Prostate gland (tissue), 2 donors: ENCODE data around the gene FAM193B. TPM values are rescaled to one million over a fixed set of nuclear protein-coding genes. Genes with fewer than 3 reads are reported as not detected.

Experiments used
- DNase-seq: peaks from one replicate; pipeline ENCODE4 v3.0.0-alpha.2; 2019; ENCODE audit warnings: low spot score
- H3K27ac ChIP-seq, 2 donors: fragments of 200-600 bp; sonication (generic); 2 replicates each; pipeline ENCODE4 v1.5.1; 2017 to 2019
- H3K27me3 ChIP-seq: fragments of 200-600 bp; sonication (generic); replicated peaks from 2 replicates; pipeline ENCODE4 v1.5.1; 2019; ENCODE audit not compliant: insufficient read depth
- H3K36me3 ChIP-seq, 2 donors: fragments of 200-600 bp; sonication (generic); 1 replicate in 1 of 2; 2 replicates in 1 of 2; pipeline versions ENCODE4 v1.5.1 to v1.8.1; 2017 to 2019
- H3K4me1 ChIP-seq: fragments of 200-600 bp; sonication (generic); replicated peaks from 2 replicates; pipeline ENCODE4 v1.5.1; 2019
- H3K4me3 ChIP-seq, 2 donors: fragments of 200-600 bp; sonication (generic); 2 replicates each; pipeline ENCODE4 v1.5.1; 2017 to 2019
- H3K9me3 ChIP-seq: fragments of 200-600 bp; sonication (generic); 2 replicates; pipeline ENCODE4 v1.5.1; 2017
- CTCF ChIP-seq, 4 experiments: fragments of 200-600 bp in 2 of 4; fragments of 450-650 bp in 2 of 4; sonication (generic) in 2 of 4; IDR thresholded peaks; 1 replicate in 3 of 4; 2 replicates in 1 of 4; pipeline ENCODE4 v1.5.1; 2016 to 2019; ENCODE audit warnings: antibody characterized with exemption in 4 of 4, mild to moderate bottlenecking in 2 of 4, moderate library complexity in 2 of 4
- POLR2A ChIP-seq: fragments of 450-650 bp; IDR thresholded peaks from one replicate; pipeline ENCODE4 v1.6.1; 2016; ENCODE audit warnings: antibody characterized with exemption, mild to moderate bottlenecking
- POLR2AphosphoS5 ChIP-seq: sonication (generic); formaldehyde crosslinking; IDR thresholded peaks from one replicate; pipeline ENCODE4 v1.6.1; 2017; ENCODE audit warnings: antibody characterized with exemption
- WGBS: methylation state at CpG from one replicate; pipeline ENCODE4 v1.1.5; 2018; 5-methylcytosine and 5-hydroxymethylcytosine counted together
- intact Hi-C: fragments of 100-400 bp; cut with DNase I; formaldehyde crosslinking; loops from one replicate; pipeline ENCODE4 v1.14.2; 2022
- total RNA-seq, 2 donors: library from RNA; depleted of rRNA; stranded (reverse); fragments of >200 nt; gene quantifications; one replicate each; pipeline ENCODE4 v1.1.0, GENCODE V29; 2016

Gene FAM193B
- total RNA-seq, 2 donors from 2014 or later = 59.6 to 112 TPM

GRCh38 chr5:177471610-177472356 is 82.6 kb downstream of the FAM193B start:
- intact Hi-C loops = no loop called here
- Histone ChIP-seq H3K4me1 (peaks cover 10% of the 10 kb centered on the region), H3K4me3 (peak overlapping the region; percentile 68 to 70), H3K27me3 (no peaks in the 10 kb centered on the region), H3K9me3 (no peaks in the 10 kb centered on the region), H3K27ac (no peak overlapping the region), H3K36me3 (no peaks in the 10 kb centered on the region)
- 40% methylated on average over 14 of the region's 14 CpGs for WGBS
- DNase-seq = no peak
- TF ChIP-seq CTCF (IDR thresholded peaks at IDR 0.05) = no peak
- no peak for TF ChIP-seq POLR2AphosphoS5
- no peak for TF ChIP-seq POLR2A

GRCh38 chr5:177470759-177471536 is 83.4 kb downstream of the FAM193B start:
- peaks cover 10% of the 10 kb centered on the region for H3K4me1 ChIP-seq
- no peak overlapping the region for H3K4me3 ChIP-seq
- 70% methylated on average over 10 of the region's 10 CpGs for WGBS
- no peaks in the 10 kb centered on the region for H3K27me3 ChIP-seq
- no peaks in the 10 kb centered on the region for H3K36me3 ChIP-seq
- intact Hi-C loops = no loop called here
- DNase-seq = no peak
- no peak for TF ChIP-seq CTCF (IDR thresholded peaks at IDR 0.05)
- no peak for TF ChIP-seq POLR2A
- TF ChIP-seq POLR2AphosphoS5 = no peak
- no peak overlapping the region for H3K27ac ChIP-seq
- H3K9me3 ChIP-seq = no peaks in the 10 kb centered on the region

Other genes starting within 250 kb of the FAM193B start
- 10 to 100 TPM; 13.5 to 20.5 TPM for gene MXD3, start 242.7 kb downstream of the FAM193B start, total RNA-seq
- 100 to 1,000 TPM; 350 to 369 TPM for gene LMAN2, start 202.9 kb downstream of the FAM193B start, total RNA-seq
- 10 to 100 TPM; 13.3 to 24.2 TPM for gene RGS14, start 196.6 kb downstream of the FAM193B start, total RNA-seq
- not detected for gene SLC34A1, start 170.1 kb downstream of the FAM193B start, total RNA-seq
- gene PFN3, start 153.9 kb downstream of the FAM193B start, total RNA-seq = not detected
- gene F12, start 145.0 kb downstream of the FAM193B start, total RNA-seq = 1 to 10 TPM in 1 of 2 donors, under 1 TPM in 1; 0.74 to 2.6 TPM
- gene GRK6, start 127.9 kb downstream of the FAM193B start, total RNA-seq = 10 to 100 TPM; 28.6 to 32.4 TPM
- 10 to 100 TPM in 1 of 2 donors, 1 to 10 TPM in 1; 8.7 to 11.0 TPM for gene PRR7, start 107.7 kb downstream of the FAM193B start, total RNA-seq
- gene DBN1, start 80.9 kb downstream of the FAM193B start, total RNA-seq = 10 to 100 TPM; 33.1 to 65.1 TPM
- gene PDLIM7, start 57.0 kb downstream of the FAM193B start, total RNA-seq = 100 to 1,000 TPM; 155 to 235 TPM
- 10 to 100 TPM in 1 of 2 donors, 1 to 10 TPM in 1; 5.0 to 10.4 TPM for gene DOK3, start 44.7 kb downstream of the FAM193B start, total RNA-seq
- 100 to 1,000 TPM; 126 to 139 TPM for gene DDX41, start 37.6 kb downstream of the FAM193B start, total RNA-seq
- gene TMED9, start 37.6 kb upstream of the FAM193B start, total RNA-seq = 100 to 1,000 TPM; 136 to 176 TPM
- 10 to 100 TPM; 41.6 to 66.2 TPM for gene B4GALT7, start 45.6 kb upstream of the FAM193B start, total RNA-seq
- 10 to 100 TPM in 1 of 2 donors, 1 to 10 TPM in 1; 7.5 to 50.2 TPM for gene FAM153A, start 228.3 kb upstream of the FAM193B start, total RNA-seq